Ishikawa (cell line): ENCODE data around the gene ZMYND10.

Experiments used
- CEBPB ChIP-seq: IDR thresholded peaks from 2 replicates; pipeline ENCODE4 v1.6.1; 2012
- EGR1 ChIP-seq: IDR thresholded peaks from 2 replicates; pipeline ENCODE4 v1.6.1; 2012
- EP300 ChIP-seq: IDR thresholded peaks from 2 replicates; pipeline ENCODE4 v1.6.1; 2012; ENCODE audit warnings: borderline replicate concordance
- NFIC ChIP-seq: IDR thresholded peaks from 2 replicates; pipeline ENCODE4 v1.6.1; 2012
- TAF1 ChIP-seq: IDR thresholded peaks from 2 replicates; pipeline ENCODE4 v1.6.1; 2012; ENCODE audit warnings: low read depth, mild to moderate bottlenecking
- TCF12 ChIP-seq: IDR thresholded peaks from 2 replicates; pipeline ENCODE4 v1.6.1; 2012; ENCODE audit warnings: low read depth
- TEAD4 ChIP-seq: IDR thresholded peaks from 2 replicates; pipeline ENCODE4 v1.6.1; 2012
- ZBTB7A ChIP-seq: IDR thresholded peaks from 2 replicates; pipeline ENCODE4 v1.6.1; 2012; ENCODE audit warnings: low read depth
- TF ChIP-seq, protein P1 (sequence below): IDR thresholded peaks from 2 replicates; pipeline ENCODE4 v1.6.1; 2012
- TF ChIP-seq, protein P2 (sequence below): IDR thresholded peaks from 2 replicates; pipeline ENCODE4 v1.6.1; 2012; ENCODE audit warnings: low read depth, mild to moderate bottlenecking
- TF ChIP-seq, protein P3 (sequence below): IDR thresholded peaks from 2 replicates; pipeline ENCODE4 v1.6.1; 2012

DNA sequence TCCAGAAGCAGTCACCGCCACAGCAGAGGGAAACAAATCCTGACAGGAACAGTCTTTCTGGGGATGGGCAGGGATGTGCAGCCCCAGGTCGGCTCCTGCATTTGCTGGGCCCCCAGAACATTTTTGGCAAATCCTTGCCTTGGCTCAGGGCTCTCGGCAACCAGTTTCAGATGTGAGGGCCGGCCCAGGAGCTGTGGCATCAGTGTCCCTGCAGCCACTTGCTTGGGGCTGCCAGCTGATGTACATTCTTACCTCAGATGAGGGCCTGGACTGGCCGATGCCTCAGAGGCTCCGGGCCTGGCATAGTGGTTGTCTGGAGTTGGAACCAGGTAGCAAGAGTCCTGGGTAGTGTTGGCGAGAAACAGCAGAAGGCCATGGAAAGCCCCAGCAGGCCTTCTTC, 9.3 kb upstream of the ZMYND10 start:
- TF ChIP-seq CEBPB (no peak), EP300 (no peak), TCF12 (no peak), TEAD4 (no peak), EGR1 (no peak), ZBTB7A (no peak), TAF1 (no peak), NFIC (no peak)
- TF ChIP-seq, protein P1, sequence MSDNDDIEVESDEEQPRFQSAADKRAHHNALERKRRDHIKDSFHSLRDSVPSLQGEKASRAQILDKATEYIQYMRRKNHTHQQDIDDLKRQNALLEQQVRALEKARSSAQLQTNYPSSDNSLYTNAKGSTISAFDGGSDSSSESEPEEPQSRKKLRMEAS: no peak
- TF ChIP-seq, protein P2, sequence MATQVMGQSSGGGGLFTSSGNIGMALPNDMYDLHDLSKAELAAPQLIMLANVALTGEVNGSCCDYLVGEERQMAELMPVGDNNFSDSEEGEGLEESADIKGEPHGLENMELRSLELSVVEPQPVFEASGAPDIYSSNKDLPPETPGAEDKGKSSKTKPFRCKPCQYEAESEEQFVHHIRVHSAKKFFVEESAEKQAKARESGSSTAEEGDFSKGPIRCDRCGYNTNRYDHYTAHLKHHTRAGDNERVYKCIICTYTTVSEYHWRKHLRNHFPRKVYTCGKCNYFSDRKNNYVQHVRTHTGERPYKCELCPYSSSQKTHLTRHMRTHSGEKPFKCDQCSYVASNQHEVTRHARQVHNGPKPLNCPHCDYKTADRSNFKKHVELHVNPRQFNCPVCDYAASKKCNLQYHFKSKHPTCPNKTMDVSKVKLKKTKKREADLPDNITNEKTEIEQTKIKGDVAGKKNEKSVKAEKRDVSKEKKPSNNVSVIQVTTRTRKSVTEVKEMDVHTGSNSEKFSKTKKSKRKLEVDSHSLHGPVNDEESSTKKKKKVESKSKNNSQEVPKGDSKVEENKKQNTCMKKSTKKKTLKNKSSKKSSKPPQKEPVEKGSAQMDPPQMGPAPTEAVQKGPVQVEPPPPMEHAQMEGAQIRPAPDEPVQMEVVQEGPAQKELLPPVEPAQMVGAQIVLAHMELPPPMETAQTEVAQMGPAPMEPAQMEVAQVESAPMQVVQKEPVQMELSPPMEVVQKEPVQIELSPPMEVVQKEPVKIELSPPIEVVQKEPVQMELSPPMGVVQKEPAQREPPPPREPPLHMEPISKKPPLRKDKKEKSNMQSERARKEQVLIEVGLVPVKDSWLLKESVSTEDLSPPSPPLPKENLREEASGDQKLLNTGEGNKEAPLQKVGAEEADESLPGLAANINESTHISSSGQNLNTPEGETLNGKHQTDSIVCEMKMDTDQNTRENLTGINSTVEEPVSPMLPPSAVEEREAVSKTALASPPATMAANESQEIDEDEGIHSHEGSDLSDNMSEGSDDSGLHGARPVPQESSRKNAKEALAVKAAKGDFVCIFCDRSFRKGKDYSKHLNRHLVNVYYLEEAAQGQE: no peak
- TF ChIP-seq, protein P3, sequence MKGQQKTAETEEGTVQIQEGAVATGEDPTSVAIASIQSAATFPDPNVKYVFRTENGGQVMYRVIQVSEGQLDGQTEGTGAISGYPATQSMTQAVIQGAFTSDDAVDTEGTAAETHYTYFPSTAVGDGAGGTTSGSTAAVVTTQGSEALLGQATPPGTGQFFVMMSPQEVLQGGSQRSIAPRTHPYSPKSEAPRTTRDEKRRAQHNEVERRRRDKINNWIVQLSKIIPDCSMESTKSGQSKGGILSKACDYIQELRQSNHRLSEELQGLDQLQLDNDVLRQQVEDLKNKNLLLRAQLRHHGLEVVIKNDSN: no peak
